HCEC 1CT (cell line): ENCODE measurements around the gene PSORS1C1.
A peak's percentile ranks its signal among the peaks of the same experiment; 100 is the strongest.
"Not testable (repeated sequence)": the region's sequence is repeated elsewhere in the genome, so short reads cannot be mapped to it uniquely, and the experiment has no call there.

Experiments
- DNase-seq: peaks from one replicate; pipeline ENCODE4 v3.0.0-alpha.2; 2017

PSORS1C1 gene

DNA sequence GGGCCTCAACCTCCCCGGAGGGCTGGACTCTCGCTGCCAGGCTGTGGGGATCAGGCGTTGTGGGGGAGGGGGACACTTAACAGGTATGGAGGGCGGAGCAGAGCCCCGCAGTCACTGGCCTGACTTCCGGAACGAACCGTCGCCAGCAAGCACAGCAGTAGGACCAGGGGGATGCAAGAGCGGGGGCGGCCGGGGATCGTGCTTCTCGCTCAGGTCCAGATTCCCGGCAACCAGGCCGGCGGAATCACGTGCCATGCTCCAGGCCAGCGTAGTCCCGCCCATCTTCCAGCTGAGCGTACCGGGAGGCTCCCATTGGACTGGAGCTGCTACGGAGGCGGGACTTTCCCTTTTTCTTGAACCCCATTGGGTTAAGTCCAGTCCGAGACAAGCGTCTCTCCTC lies 65.9 kb downstream of the PSORS1C1 start:
- peak; percentile 77 for DNase-seq

DNA sequence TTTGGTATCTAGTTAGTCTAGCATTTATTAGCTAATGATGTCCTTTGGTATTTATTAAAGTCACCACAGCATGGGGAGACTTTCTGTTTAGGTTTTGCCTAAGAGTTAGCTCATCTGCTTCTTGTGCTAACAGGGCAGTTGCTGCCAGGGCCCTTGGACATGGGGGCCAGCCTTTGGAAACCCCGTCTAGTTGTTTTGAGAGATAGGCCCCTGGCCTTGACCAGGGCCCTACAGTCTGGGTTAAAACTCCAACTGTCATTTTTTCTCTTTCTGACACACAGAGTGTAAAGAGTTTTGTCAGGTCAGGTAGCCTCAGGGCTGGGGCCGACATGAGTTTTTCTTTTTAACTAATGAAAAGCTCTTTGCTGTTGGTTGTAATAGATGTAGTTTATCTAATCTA lies 68.7 kb downstream of the PSORS1C1 start:
- not testable (repeated sequence) for DNase-seq

DNA sequence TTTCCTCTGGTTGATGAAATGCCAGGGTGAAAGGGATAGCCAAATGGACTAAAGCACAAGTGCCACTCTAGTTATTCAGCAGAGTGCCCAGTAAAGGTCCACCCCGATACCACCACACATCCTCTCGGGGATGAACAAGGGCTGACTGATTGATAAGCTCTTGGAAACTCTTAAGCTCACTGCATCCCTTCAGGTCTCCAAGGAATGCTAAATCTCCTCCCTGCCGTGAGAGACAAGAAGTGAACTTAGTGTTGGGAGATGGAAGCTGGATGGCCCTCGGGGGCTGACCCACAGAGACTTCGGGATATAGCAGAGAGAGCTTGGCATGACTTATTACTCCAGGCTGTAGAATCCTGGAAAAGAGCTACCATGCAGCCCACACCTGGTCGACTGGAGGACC lies 69.3 kb downstream of the PSORS1C1 start:
- not testable (repeated sequence) for DNase-seq

DNA sequence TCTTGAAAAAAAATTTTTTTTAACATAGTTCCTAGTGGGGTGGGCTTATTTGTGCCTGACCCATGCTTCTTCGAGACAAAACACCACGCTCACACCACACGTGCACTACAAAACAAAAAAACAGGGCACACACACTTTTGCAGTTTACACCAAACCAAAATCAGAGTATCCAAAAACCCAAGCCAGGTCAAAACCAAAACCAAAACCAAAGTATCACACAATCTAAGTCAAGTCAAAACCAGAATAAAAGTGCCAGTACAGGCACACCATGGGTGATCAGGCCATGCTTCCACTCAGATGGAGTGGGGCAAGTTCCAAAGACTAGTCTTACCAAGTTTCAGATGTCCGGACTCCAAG lies 71.1 kb downstream of the PSORS1C1 start:
- DNase-seq = not testable (repeated sequence)

DNA sequence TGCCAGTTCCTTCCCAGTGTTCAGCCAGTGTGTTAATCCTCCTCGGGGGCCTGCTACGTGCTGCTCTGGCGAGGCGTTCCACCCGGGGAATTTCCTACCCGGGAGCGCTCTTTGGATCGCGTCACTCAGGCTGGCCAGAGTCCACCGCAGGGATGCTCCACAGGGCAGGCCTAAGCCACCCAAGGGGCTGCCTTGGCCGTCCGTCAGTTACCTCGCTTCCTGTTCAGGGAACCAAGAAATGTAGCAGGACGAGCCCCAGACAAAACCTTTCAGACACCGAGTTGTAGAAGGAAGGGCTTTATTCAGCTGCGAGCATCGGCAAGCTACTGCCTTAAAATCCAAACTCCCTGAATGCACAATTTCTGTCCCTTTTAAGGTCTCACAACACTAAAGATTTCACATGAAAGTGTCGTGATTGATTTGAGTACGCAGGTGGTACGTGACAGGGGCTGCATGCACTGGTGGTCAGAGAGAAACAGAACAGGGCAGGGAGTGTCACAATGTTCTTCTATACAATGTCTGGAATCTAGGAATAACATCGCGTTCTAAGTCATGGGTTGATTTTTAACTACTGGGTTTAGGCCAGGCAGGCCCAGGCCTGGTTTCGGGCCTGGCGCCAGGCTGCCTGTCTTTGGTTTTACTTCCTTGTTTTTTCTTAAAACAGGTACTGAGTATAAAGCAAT lies 71.6 kb downstream of the PSORS1C1 start:
- DNase-seq = no peak

DNA sequence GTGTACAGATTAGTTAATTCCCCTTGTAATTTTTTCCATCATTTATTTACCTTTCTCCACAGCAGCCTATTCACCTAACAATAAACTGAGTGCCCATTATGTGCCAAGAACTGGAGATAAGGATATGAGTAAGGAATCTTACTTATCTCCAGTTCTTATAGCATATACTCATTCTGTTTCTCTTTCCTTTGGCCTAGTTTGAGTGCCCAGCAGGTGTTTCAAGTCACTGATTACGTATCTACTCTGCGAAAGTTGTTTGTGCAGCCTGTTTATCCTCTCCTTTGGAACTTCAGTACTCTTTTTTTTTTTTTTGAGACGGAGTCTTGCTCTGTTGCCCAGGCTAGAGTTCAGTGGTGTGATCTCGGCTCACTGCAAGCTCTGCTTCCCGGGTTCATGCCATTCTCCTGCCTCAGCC lies 73.2 kb downstream of the PSORS1C1 start:
- no peak for DNase-seq

DNA sequence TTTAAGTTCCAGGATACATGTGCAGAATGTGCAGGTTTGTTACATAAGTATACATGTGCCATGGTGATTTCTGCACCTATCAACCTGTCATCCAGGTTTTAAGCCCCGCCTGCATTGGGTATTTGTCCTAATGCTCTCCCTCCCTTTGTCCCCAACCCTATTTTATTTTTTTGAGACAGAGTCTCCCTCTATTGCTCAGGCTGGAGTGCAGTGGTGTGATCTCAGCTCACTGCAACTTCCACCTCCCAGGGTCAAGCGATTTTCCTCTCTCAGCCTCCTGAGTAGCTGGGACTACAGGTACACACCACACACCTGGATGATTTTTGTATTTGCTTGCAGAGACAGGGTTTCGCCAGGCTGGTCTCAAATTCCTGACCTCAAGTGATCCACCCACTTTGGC lies 74.6 kb downstream of the PSORS1C1 start:
- not testable (repeated sequence) for DNase-seq
